Measurements from ENCODE around the gene ELAC2. TPM values are rescaled to one million over a fixed set of nuclear protein-coding genes. Genes with fewer than 3 reads are reported as not detected.
A peak's percentile ranks its signal among the peaks of the same experiment; 100 is the strongest.

Gene ELAC2
- total and polyA plus RNA-seq, 2 of the 8 experiments (the other 6 are each of a cell fraction or from before 2014, with no cell fraction given) = 91.6 to 127 TPM

- 63% methylated on average over 13 of the region's 13 CpGs; no CpG with 5 or more reads in 1 of the 2 experiments for WGBS, 2 experiments (ENCODE audit: extremely low coverage in 1 of 2, insufficient coverage in 1 of 2, insufficient read length in 1 of 2, insufficient replicate concordance in 2 of 2, low coverage in 1 of 2, low lambda C conversion rate in 2 of 2, missing lambda C conversion rate in 1 of 2)
- no peaks in the 10 kb centered on the region for H3K9me3 ChIP-seq (ENCODE audit: insufficient read depth in 2 of 2, low read depth in 1 of 2, low read length in 1 of 2)
- peaks cover 6% of the 10 kb centered on the region for H3K23me2 ChIP-seq (ENCODE audit: low read depth, low read length)
- no peaks in the 10 kb centered on the region for H3K36me3 ChIP-seq (ENCODE audit: control insufficient read depth in 2 of 4, insufficient read depth in 4 of 4, low read length in 3 of 4)
- no peaks in the 10 kb centered on the region for H3K79me1 ChIP-seq (ENCODE audit: low read depth, low read length)
- CTCF ChIA-PET (ENCODE audit: partially characterized antibody) = interaction anchor here (1.0 to 1.4 kb wide), 2 partner anchors 14 to 53 kb away, joined by 4 read pairs; no protein-coding TSS in a partner anchor
- peak overlapping the region; percentile 77; the same call in 1 of the 2 replicates for H3K27ac ChIP-seq (ENCODE audit: low read depth, low read length)
- H3K56ac ChIP-seq (replicated peaks; ENCODE audit: insufficient read length, low read depth, low read length) = no peak overlapping the region
- no peaks in the 10 kb centered on the region for H4K20me1 ChIP-seq (replicated peaks in 1 of 2; ENCODE audit: control insufficient read depth in 1 of 2, insufficient read depth in 2 of 2, low read length in 2 of 2)
- H2AK5ac ChIP-seq (ENCODE audit: low read depth, low read length) = no peak overlapping the region
- H3K23ac ChIP-seq (ENCODE audit: insufficient read length) = no peak overlapping the region
- H2BK120ac ChIP-seq (replicated peaks; ENCODE audit: low read depth, low read length) = no peak overlapping the region
- FAIRE-seq = peak; percentile 89
- H2AFZ ChIP-seq (ENCODE audit: low read length) = no peak overlapping the region
- no peak overlapping the region for H2BK20ac ChIP-seq (ENCODE audit: low read length)
- no peak overlapping the region for H2BK15ac ChIP-seq (ENCODE audit: low read length)
- peak overlapping the region; percentile 57; the same call in 1 of the 2 replicates for H4K8ac ChIP-seq (ENCODE audit: extremely low read depth, insufficient read depth, low read length)
- H3K4me3 ChIP-seq (ENCODE audit: extremely low read depth in 1 of 4, insufficient read depth in 2 of 4, low read depth in 3 of 4, low read length in 4 of 4) = peak overlapping the region in 1 of 4 experiments; percentile 22; a peak in 2 of 8 replicates
- H3K9ac ChIP-seq (replicated peaks in 1 of 4; ENCODE audit: extremely low read depth in 1 of 4, low read depth in 3 of 4, low read length in 3 of 4) = no peak overlapping the region
- H3K4ac ChIP-seq (replicated peaks; ENCODE audit: insufficient read length, low read depth, low read length) = no peak overlapping the region
- H3K4me2 ChIP-seq (ENCODE audit: insufficient read depth in 1 of 2, low read depth in 2 of 2, low read length in 2 of 2) = peak overlapping the region; percentile 5 to 38; a peak in 3 of 4 replicates
- peaks cover 6 to 18% (median 11%) of the 10 kb centered on the region in 4 experiments for H3K4me1 ChIP-seq (replicated peaks in 1 of 4; ENCODE audit: control insufficient read depth in 3 of 4, insufficient read depth in 4 of 4, low read length in 3 of 4)
- peak overlapping the region; percentile 48 for H4K5ac ChIP-seq (ENCODE audit: insufficient read length, low read depth, low read length)
- TF ChIP-seq SRF (IDR thresholded peaks at IDR 0.05; ENCODE audit: low read depth, low read length) = no peak
- no peak for TF ChIP-seq SIRT6 (IDR thresholded peaks at IDR 0.05; ENCODE audit: low read length)
- peak; percentile 52; the same call in 1 of the 2 replicates for TF ChIP-seq SP1 (IDR thresholded peaks at IDR 0.05; ENCODE audit: low read depth, low read length)
- TF ChIP-seq MAX (IDR thresholded peaks at IDR 0.05) = 0 out of 2 replicates have a peak, but pooled peaks have one; percentile 24
- peak; percentile 73 for TF ChIP-seq TCF12 (IDR thresholded peaks at IDR 0.05; ENCODE audit: low read depth, low read length)
- TF ChIP-seq SIN3A (conservative IDR thresholded peaks at IDR 0.05 in 1 of 2, IDR thresholded peaks at IDR 0.05 in 1 of 2; ENCODE audit: low read depth in 1 of 2, low read length in 2 of 2) = 0 out of 4 replicates have a peak, but pooled peaks of 1 of the 2 experiments have one; percentile 21
- TF ChIP-seq E2F6 (IDR thresholded peaks at IDR 0.05) = peak; percentile 60
- 0 out of 3 replicates have a peak, but pooled peaks of 1 of the 2 experiments have one; percentile 20 for TF ChIP-seq POLR2A (IDR thresholded peaks at IDR 0.05; ENCODE audit: control extremely low read depth in 1 of 2, low read depth in 2 of 2, low read length in 2 of 2)
- no peak overlapping the region for H2BK5ac ChIP-seq (ENCODE audit: low read depth, low read length)
- peak in 1 of 2 experiments; percentile 68 for DNase-seq (ENCODE audit: low read depth in 1 of 2, low spot score in 2 of 2)
- no peak overlapping the region for H3K14ac ChIP-seq (ENCODE audit: insufficient read length)
- no peak overlapping the region for H2BK12ac ChIP-seq (ENCODE audit: low read depth, low read length)
- H3K27me3 ChIP-seq (replicated peaks in 1 of 4; ENCODE audit: control insufficient read depth in 3 of 4, extremely low read depth in 1 of 4, insufficient read depth in 3 of 4, low read length in 3 of 4) = no peaks in the 10 kb centered on the region
- no peaks in the 10 kb centered on the region for H3K79me2 ChIP-seq (ENCODE audit: control insufficient read depth in 1 of 2, insufficient read depth in 2 of 2, low read length in 2 of 2)
- POLR2A ChIA-PET (ENCODE audit: partially characterized antibody) = interaction anchor here (0.9 to 6.3 kb wide), 3 partner anchors 9 to 13 kb away, joined by 3 to 27 read pairs (median 7); no protein-coding TSS in a partner anchor
- peak overlapping the region; percentile 78 for H4K91ac ChIP-seq (replicated peaks; ENCODE audit: insufficient read length, low read length)
- H3K18ac ChIP-seq (ENCODE audit: extremely low read depth, low read length) = no peak overlapping the region
These were observed 40.6 kb downstream of the ELAC2 start for GRCh38 chr17:12977008-12977751.

Measured in H1 (cell line).